Islet precursor cell (in vitro differentiated cells): ENCODE results near the gene ZNF384.

Experiments used
- DNase-seq: peaks from one replicate; pipeline ENCODE4 v3.0.0-alpha.2; 2018

ZNF384 gene

DNA sequence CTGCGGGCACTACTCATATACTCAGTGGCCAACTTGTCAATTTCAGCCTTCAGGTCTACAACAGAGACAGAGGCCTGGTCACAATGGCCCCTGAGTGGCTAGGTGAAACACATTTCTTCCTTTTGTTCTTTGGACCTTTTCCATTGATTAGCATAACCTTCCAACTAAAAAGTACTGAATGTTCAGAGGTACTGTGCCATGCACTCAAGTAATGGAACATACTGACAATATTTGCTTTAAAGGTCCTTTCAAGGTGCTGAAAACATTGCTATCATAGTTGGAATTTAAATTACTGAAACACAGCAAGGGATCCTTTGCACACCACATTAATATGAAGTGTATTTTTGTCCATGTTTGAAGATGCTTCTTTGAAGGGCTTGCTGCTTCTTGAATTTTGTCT lies 35.8 kb downstream of the ZNF384 start:
- DNase-seq, result no peak

DNA sequence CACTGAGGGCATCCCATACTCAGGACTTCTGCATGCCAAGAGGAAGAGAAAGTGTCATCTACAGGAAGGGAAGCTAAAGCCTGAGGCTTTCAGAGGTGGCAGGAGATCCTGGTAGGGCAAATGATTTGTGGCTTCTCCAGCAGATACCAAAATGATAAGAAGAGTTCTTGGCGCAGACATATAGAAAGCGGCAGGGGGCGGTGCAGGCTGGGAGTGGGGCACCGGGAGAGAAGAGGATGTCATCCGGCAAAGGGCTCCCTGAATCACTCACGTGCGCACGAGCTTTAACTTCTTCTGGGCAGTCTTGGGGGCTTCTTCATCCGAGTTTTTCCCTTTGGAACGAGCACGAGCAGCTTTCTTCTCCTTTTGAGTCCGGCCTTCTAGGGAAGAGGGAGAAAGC lies 36.8 kb downstream of the ZNF384 start:
- no peak for DNase-seq

DNA sequence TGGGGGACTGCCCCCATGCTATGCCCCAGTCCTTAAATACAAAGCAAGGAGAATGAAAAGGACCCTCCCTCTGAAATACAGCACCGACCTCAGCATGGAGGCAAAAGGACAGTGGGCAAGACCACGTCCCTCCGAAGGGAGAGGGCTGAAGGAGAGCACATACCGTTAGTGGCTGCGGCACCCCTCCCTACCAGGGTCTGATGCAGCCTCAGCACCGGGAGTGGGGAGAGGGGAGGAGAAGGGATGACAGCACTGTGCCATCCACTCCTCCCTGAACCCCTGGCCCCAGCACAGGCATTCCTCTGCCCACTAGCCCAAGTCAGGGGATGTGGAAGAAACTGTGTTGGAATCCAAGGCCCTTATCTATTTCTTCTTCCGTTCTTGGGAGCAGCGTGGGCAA lies 38.3 kb downstream of the ZNF384 start:
- no peak for DNase-seq

DNA sequence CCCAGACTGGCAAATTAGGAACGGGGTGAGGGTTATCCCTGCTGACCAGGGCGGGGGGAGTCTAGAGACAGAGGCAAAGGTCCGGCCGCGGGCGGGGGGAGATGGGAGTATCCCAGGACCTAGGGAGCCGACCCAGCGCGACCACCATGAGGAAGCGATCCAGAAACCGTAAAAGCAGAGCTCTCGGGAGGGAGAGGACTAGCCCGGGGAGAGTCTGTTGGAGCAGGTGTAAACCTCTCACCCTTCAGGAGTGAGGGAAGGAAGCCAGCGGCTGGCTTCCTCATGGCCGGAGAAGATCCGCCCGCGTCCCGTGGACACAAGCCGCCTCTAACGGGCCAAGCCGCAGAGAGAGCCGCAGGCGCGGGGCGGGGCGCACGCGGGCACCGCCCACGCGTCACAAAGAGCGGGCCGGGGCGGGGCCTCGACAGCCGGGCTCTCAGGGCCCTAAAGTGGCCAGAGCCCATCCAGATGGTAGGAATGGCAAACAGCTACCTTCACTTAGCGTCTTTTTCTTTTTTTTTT lies 42.0 kb downstream of the ZNF384 start, which contains the start of gene ACRBP:
ACRBP (minus strand) TSS at position 350 of the 522 bp plus-strand sequence; CDS start at position 284, 66 bp downstream.
- DNase-seq, result peak; percentile 87

DNA sequence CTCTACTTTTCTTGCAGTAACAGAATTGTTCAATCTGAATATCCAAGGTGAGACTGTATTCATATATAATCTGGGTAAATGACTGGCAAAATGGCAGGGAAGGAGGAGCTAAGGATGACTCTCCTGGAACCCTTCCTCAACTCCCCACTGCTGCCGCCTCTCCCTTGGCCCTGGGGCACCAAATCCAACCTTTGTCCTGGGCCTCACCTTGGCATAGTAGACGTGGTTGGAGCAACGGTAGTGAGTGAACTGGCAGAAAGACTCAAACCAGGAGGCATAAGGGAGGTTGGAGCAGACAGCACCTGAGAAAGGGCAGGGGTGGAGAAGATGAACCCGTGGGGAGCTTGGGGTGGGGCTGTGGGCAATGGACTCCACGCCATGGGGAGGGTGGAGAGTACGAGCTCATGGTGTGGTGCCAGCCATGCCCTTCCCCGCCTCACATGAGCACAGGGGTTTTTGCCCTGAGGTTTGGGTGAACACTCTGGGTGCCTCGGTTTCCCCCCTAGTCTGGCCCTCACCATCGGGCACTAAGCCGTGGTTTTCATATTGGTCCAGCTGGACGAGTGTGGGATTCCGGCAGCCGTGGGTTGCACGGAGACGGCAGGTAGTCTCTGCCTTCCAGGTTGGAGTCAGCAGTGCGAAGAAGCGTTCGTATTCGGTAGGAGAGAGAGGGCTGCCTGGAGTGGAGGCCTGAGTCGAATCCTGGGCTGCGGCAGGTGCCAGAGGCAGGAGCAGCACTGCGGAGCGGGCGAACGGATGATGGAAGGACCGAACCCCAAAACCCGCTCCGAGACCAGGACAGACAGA lies 42.7 kb downstream of the ZNF384 start:
- no peak for DNase-seq

DNA sequence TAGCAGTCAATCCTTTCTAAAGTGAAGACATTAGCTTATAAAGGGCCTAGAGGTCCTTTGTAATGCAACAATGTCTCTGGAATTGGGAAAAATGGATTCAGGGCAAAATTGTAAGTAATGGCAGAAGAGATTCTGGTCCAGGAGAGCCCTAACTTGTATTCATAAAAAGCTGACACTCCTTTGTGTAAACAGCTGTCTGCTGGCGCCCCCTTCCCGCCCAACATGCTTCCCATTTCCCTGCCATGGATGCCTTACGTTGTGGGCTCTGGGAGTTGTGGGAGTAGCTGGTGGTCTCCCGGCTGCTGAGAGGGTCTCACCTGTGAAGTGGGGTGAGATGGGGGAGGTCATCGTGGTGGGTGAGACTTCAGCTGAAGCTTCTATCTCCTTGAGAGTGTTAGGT lies 44.3 kb downstream of the ZNF384 start:
- no peak for DNase-seq

DNA sequence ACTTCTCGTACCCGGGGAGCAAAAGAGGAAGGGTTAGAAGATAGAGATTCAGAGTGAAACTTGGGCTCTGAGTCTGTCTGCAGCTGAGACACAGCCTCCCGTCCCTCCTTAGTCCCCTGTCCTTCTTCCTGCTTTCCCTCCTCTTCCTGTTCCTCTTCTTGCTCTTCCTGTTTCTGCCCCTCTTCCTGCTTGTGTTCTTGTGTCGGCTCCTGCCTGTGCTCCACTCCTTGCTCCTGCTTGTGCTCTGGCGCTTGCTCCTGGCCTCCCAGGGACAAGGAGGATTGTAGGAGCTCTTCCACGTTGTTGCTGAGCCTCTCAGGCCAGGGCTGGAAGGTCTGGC lies 44.9 kb downstream of the ZNF384 start:
- DNase-seq, result no peak

DNA sequence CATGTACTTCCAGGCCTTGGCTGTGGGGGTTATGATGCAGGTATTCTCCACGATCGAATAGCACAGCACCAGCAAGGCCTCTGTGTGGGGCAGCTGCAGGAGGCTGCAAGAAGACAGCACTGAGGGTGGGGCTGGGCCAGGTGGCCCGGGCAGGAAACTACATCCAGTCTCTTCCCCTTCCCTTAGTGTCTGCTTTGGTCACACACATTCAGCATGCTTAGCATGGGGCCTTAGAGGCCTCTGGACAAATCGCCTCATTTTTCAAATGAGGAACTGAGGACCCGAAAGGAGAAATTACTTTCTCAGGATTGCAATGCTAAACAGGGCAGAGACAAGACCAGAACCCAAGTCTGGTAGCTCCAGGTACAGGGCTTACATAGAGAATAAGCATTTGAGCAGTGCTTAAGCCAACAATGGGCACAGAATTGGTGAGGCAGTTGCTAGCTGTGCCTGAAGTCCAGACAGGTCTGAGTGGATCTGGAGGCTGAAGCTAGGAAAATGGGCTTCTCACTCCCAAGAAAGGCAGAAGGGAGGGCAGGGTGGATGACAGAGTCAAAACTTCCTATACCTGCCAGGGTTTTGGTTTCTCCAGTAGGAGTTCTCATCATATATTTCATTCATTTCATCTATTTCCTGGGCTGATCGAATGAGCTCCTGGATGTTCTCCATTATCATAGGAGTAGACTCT lies 45.5 kb downstream of the ZNF384 start:
- no peak for DNase-seq

DNA sequence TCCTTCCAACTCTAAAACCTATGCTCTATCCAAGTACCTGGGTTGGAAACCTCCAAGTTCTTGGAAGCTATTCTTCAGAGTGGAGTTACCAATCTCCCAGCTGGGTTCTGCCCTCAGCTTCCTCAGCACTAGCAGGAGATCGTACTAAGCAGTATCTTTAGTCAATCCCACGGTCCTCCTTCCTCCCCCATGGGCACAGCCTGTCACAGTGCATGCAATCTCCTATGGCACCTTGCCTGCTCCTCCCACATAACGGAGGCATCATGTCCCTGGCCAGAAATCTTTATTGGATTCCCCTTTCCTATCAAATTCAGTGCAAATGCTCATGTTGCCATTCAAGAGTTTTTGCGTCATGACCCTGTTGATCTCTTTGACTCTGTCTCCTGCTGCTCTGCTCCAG lies 48.0 kb downstream of the ZNF384 start:
- DNase-seq, result no peak

DNA sequence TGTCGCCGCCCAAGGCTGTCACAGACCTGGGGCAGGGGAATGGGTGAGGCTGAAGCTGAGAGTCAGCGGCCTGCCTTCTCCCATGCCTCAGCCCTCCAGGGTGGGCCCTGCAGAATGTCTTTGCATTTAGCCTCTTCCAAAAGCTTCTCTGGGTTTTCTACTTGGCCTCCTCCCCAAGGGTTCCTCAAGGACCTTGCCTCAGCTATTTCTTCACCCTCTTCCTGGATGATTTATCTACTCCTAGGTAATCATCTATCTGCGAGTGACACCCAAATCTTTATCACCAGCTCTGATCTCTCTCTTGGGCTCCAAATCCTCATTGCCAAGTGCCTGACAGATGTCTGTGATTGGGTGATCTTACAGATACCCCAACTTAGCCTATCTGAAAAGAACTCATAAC lies 48.7 kb downstream of the ZNF384 start:
- no peak for DNase-seq

DNA sequence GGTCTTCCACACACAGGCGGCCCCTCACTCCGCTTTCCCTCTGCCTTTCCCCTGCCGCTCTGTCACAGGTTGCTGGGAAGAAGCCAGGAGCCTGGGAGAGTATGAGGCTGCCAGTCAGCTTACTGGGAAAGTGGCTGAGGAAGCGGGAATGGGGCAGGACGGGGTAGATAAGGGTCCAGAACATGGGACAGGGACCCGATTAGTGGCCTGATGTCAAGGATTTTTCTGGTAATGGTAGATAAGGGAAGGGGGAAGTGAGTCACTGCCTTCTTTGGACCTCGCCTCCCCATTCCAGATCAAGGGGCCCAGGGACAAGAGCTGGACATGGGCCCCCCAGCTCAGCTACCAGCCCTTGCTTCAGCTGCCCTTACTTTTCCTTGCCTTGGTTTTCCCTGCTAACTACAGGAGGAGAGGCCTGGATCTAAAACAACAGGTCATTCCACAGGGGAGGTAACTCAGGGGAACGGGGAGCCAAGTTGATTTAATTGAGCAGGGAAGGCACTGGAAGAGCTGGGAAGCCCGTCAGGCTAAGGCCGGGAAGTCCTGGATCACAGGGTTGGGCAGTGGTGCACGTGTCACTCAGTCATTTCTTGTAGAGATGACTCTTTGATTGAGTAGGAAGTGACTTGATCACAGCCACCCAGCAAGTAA lies 49.9 kb downstream of the ZNF384 start:
- no peak for DNase-seq

DNA sequence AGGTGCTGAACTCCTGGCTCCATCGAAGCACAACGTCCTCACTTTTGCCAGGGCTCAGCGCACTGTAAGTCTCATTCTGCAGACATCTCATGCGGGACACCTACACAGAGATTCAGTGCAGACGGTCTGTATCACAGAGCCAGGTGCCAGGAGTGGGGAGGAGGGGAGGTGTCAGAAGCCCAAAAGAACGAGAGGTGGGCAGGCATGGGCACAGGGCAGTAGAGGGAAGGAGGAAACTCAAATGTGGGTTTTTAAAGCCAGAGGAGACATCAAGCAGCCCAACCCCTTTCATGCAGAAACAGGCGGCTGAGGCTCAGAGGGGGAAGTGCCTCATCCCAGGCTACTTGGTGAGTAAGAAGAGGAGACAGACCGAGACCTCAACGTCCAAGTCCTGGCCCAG lies 50.9 kb downstream of the ZNF384 start:
- no peak for DNase-seq

DNA sequence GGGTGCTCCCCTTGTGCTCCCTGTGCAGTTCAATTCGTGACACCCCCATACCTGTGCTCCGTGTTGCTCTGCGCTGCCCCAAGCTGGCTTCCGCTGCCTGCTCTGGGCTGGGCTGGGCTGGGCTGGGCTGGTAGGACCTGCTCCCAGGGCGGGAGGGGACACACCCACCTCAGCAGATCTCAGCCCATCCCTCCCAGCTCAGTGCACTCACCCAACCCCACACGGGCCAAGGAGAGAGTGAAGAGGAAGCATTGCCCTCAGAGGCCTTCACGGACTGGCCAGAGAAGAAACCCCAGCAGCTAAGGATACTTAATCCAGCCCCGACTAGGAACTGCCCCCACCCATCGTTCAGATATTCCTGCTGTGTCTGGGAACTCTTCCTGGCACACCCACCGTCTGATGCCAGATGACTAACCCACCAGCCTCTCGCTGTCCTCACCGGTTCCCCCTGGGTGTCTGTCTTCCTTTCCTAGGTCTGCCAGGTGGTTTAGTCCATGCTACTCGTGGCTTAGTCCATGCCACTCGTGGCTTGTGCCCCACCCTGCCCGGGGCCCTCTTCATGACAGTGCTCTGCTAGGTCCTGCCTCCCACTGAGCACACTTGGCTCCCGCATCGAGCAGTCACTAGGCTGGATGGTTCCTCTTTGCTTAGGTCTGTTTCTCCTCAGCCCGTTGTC lies 53.2 kb downstream of the ZNF384 start, which contains the start of gene LPAR5:
LPAR5 (minus strand) TSS at position 104 of the 676 bp plus-strand sequence. CDS start 14,711 bp downstream, outside the sequence.
- peak; percentile 87 for DNase-seq

DNA sequence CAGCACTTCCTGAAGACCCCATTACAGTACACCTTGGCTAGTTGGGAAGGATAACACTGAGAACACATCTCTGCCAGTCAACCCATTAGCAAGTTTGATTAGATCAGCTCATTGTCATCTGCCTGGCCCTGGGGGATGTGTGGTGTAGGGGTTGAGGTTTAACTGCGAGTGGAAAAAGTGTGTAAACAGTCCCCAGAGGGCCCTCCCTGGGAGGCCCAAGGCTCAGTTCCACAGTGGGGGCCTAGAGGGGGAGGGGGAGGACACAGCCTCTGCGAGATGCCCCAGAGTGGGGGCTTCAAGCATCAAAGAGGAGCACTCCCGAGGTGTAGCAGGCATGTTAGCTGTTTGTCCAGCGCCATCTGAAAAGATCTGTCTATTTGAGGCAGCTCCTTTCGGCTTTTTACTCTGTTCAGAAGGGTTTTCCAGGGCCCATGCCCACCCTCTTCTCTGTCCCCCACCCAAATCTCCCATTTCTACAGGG lies 53.8 kb downstream of the ZNF384 start:
- DNase-seq, result peak; percentile 74

DNA sequence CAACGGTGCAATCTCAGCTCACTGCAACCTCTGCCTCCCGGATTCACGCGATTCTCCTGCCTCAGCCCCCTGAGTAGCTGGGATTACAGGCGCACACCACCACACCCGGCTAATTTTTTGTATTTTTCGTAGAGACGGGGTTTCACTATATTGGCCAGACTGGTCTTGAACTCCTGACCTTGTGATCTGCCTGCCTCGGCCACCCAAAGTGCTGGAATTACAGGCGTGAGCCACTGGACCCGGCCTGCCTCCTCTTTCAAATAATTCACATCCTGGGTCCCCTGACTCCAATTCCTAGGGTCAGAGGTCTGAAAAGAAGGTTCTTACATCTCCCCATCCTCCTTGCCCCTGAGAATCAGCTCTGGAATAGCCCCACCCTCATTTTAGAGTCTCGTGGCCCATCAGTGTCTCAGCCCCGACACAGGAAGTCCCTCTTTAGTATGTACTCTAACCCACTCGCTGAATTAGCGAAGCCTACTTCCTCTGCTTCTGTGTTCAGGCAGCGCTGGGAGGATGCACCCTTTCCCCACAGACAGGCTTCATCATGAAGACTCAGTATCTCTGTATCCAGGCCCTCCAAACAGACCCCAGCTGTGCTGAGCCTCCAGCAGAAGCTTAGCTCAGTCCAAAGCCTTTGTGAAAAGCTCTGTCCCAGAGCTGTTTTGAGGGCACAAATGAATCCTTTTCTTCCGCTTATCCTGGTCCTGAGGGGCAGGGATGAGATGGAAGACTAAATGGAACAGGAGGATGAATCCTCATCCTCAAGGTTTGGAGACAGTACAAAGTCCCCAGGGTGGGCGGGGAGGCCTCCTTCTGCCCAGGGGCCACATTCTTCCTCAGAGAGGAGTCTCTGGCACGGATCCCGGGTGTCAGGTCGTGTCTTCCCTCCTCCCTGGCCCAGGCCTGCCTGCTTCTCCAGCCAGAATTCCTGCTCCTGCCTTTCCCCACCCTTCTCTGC lies 56.9 kb downstream of the ZNF384 start:
- peak; percentile 78 for DNase-seq

DNA sequence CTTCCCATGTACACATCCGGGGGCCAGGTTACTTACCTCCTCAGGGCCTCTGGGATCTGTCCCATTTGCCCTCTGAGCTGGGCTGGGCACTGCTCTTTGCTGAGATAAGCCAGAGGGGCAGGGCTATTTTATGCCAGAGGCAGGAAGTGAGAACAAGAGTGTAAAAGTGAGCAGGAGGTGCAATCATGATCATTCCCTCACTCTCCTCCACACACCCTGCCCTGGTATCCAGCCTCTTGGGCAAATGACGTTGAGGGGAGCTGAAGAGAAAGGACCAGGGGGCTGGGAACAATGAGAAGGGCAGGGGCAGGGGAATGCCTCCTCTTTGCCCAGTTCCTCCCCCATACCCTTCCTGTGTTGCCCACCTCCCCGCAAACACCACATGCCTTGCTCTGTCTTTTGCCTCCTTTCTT lies 57.6 kb downstream of the ZNF384 start:
- DNase-seq, result no peak

DNA sequence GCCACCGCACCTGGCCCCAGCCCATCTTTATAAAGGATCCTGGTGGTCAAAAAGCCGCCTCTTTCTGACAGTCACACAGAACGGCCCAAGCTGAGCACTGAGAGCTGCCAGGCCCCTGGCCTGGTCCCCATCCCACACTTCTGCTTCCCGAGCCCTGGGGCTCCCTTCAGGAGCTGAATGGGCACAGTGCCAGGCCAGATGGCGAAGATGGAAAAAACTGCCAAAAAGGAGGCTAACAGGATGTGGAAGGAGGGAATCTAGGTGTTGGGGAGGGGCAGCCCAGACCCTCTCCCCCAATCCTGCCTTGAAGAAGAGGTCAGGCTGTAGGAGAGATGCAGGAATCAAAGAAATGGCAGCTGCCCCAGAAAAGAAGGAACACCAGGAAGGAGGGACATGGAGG lies 58.4 kb downstream of the ZNF384 start:
- DNase-seq, result no peak

DNA sequence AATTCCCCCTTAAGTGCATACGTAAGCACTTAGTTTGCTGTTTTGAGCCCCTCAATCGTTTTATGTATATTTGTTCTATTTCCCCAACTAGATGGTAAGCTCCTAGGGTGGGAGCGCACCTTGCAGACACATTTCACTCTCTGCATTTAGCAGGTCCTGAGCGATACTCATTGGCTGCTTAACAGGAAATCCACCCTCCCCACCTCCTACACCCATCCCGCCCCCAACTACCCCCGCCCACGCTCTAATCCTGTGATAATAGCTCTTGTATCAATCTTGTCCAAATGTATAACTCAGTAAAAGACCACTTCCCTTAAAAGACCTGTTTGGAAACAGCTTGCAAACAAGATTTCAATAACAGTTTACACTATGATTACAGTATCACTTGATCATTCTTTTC lies 61.6 kb downstream of the ZNF384 start:
- DNase-seq, result no peak

DNA sequence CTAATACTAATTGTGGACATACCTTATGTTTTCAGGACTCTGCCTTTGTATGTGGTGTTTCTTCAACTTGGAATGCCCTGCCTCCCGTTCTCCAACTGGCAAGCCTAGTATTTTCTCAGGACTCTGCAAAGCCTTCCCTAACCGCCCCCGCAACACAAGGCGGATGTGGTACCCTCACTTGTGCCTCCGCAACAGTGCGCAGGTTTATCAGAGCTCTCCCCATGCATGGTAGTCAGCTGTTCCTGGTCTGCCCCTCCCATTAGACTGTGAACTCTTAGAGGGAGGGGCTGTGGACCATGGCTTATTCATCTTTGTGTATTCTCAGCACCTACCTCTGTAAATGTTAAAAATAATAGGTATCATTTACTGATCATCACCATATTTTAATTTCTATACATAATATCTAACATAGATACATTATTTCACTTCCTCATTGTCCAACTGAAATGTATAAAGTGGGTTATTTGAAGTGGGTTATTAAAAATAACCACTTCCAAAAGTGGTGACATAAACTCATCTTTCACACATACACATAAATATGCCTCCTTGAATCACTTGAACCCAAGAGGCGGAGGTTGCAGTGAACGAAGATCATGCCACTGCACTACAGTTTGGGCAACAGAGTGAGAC lies 62.4 kb downstream of the ZNF384 start:
- no peak for DNase-seq

DNA sequence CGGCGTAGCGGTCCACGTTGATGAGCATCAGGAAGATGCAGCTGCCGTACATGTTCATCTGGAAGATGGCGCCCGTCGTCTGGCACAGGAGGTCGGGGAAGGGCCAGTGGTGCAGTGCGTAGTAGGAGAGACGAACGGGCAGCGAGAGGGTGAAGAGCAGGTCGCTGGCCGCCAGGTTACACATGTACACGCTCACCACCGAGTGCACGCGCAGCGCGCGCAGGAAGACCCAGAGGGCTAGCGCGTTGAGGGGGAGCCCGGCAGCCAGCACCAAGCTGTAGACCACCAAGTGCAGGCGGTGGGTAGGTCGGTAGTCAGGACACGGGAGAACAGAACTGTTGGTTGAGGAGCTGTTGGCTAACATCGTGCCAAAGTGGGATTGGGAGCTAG lies 68.3 kb downstream of the ZNF384 start:
- no peak for DNase-seq
